NCI-H345 treated with DMSO at 0.1 percent for 48 hours (cell line): Measurements from ENCODE around the gene TAMM41.
"Not testable (repeated sequence)": the region's sequence is repeated elsewhere in the genome, so short reads cannot be mapped to it uniquely, and the experiment has no call there.

Experiments used
- DNase-seq: peaks from one replicate; lab custom pipeline; 2025; ENCODE audit not compliant: unreplicated experiment; lab: John Stamatoyannopoulos, UW

TAMM41 gene, protein sequence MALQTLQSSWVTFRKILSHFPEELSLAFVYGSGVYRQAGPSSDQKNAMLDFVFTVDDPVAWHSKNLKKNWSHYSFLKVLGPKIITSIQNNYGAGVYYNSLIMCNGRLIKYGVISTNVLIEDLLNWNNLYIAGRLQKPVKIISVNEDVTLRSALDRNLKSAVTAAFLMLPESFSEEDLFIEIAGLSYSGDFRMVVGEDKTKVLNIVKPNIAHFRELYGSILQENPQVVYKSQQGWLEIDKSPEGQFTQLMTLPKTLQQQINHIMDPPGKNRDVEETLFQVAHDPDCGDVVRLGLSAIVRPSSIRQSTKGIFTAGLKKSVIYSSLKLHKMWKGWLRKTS

GRCh38 chr3:11846281-11847266 is at the start of gene TAMM41:
Gene TAMM41, minus strand, starts transcription at chr3:11846885. Its CDS starts 249 bp downstream, at chr3:11846636.
- DNase-seq: peak; percentile 75

GRCh38 chr3:11878837-11879236 is 32.2 kb upstream of the TAMM41 start:
- no peak for DNase-seq

- DNase-seq: not testable (repeated sequence)
Measured at GRCh38 chr3:11874707-11875106, 28.0 kb upstream of the TAMM41 start.

DNA sequence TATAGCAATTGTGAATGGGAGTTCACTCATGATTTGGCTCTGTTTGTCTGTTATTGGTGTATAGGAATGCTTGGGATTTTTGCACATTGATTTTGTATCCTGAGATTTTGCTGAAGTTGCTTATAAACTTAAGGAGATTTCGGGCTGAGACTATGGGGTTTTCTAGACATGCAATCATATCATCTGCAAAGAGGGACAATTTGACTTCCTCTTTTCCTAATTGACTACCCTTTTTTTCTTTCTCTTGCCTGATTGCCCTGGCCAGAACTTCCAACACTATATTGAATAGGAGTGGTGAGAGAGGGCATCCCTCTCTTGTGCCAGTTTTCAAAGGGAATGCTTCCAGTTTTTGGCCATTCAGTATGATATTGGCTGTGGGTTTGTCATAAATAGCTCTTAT is 17.1 kb upstream of the TAMM41 start:
- DNase-seq: not testable (repeated sequence)

- not testable (repeated sequence) for DNase-seq
Measured at GRCh38 chr3:11862584-11862983, 15.9 kb upstream of the TAMM41 start.

GRCh38 chr3:11862145-11862544 is 15.5 kb upstream of the TAMM41 start:
- DNase-seq: not testable (repeated sequence)

DNA sequence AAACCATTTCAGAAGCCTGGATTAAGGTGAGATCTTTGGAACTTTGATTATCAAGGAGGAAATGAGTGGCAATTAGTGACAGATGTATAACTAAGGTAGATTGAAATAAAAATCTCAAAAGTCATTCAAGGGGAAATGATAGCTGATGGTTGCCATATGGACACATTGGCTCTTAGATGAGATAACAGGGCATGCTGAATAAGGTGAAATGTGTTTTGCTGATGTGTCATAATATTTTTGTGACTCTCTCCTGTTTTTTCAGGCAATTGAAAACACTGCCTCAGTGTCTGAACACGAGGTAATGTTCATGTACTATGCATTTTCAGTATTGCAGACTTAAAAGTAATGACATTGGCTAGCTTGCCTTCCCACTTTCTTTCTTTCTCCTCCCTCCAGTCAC is 13.5 kb upstream of the TAMM41 start:
- DNase-seq: not testable (repeated sequence)

DNA sequence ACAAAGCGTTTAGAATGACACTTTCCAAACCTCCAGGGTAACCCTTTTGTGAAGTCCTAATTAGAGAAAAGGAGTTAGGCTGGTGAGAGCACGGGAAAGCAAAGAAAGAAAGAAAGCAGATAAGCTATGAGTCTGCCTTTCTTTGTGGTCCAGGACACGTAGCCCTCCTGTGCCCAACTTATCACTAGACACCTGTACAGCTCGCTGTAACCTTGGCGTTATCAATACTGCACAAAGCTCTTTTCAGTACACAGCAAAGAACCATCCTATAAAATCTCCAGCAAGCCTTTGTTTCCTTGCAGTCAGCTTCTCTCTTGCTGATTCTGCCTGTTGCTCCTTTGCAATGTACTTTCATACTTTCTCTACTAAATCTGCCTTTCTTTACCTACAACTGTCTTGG is 6.8 kb upstream of the TAMM41 start:
- DNase-seq: no peak

GRCh38 chr3:11850003-11850402 is 3.3 kb upstream of the TAMM41 start:
- no peak for DNase-seq

DNA sequence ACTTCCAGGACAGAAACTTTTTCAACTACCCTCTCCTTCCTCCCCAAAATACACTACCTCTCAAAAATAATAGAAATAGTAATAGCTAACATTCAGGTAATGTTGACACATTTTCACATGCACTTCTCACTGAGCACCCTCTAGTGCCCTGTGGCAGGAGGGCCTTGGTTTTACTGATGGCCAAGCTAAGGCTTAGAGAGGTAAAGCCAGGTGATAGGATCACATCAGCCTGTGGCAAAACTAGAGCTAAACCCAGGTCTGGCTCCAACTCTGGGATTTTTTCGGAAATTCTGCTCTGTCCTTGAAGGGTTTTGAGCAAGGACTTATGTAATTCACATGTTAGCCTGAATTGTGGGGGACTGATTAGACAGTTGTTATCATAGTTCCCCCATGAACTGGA is 922 bp upstream of the TAMM41 start:
- DNase-seq: no peak

- DNase-seq: no peak
Measured at GRCh38 chr3:11845651-11846050, 1.0 kb downstream of the TAMM41 start.

- DNase-seq: no peak
Measured at GRCh38 chr3:11844891-11845290, 1.8 kb downstream of the TAMM41 start.

DNA sequence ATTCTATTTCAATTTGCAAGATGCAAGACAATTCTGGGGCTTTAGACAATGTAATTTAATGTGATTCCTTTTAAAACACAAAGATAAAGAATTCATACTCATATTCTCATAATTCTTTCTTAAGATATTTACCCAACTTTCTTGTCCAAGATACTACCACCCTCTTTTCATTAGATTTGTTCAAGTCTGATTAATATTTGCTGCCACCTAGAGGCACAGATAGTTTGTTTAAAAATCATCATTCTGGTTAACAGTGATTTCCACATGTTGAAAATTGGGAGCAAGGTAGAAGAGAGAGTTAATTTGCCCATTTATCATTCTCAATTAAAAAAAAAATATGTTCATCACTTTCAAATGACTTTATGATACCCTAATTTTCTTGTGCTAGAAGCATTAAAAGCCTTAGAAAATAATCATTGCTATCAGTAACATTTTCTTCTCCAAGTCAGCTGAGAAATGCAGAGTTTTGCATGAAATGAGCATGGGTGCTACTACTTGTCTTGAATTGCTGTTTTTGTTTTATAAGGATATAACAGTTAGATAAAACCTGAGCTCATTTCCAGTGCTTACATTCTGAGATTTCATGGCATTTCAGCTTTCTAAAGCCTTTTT is 11.6 kb downstream of the TAMM41 start:
- DNase-seq: no peak

GRCh38 chr3:11832981-11833905 is 13.4 kb downstream of the TAMM41 start:
- DNase-seq: no peak

- no peak for DNase-seq
Measured at GRCh38 chr3:11829416-11829815, 17.3 kb downstream of the TAMM41 start.

GRCh38 chr3:11826628-11827265 is 19.9 kb downstream of the TAMM41 start:
- no peak for DNase-seq

- no peak for DNase-seq
Measured at GRCh38 chr3:11825301-11825700, 21.4 kb downstream of the TAMM41 start.

- DNase-seq: no peak
Measured at GRCh38 chr3:11820531-11821041, 26.1 kb downstream of the TAMM41 start.

GRCh38 chr3:11819146-11819689 is 27.5 kb downstream of the TAMM41 start:
- no peak for DNase-seq
